Midbrain (tissue), 1 donor: Measurements from ENCODE around the gene CPNE8.

Experiments
- DNase-seq: peaks from one replicate; lab custom pipeline; 2025; lab: John Stamatoyannopoulos, UW

CPNE8 gene

GRCh38 chr12:38728894-38729293 is 176.5 kb downstream of the CPNE8 start:
- no peak for DNase-seq

- no peak for DNase-seq
These were observed 183.7 kb downstream of the CPNE8 start for GRCh38 chr12:38721611-38722252.

GRCh38 chr12:38720661-38721060 is 184.7 kb downstream of the CPNE8 start:
- no peak for DNase-seq

- DNase-seq: no peak
These were observed 192.1 kb downstream of the CPNE8 start for GRCh38 chr12:38713294-38713693.

GRCh38 chr12:38711054-38711453 is 194.3 kb downstream of the CPNE8 start:
- no peak for DNase-seq

GRCh38 chr12:38708466-38708865 is 196.9 kb downstream of the CPNE8 start:
- DNase-seq: no peak

GRCh38 chr12:38707648-38708047 is 197.7 kb downstream of the CPNE8 start:
- no peak for DNase-seq

GRCh38 chr12:38697289-38697688 is 208.1 kb downstream of the CPNE8 start:
- no peak for DNase-seq

GRCh38 chr12:38695057-38695456 is 210.3 kb downstream of the CPNE8 start:
- no peak for DNase-seq

GRCh38 chr12:38691164-38691563 is 214.2 kb downstream of the CPNE8 start:
- DNase-seq: no peak

- no peak for DNase-seq
These were observed 214.7 kb downstream of the CPNE8 start for GRCh38 chr12:38690646-38691045.

GRCh38 chr12:38689704-38690103 is 215.7 kb downstream of the CPNE8 start:
- DNase-seq: no peak

GRCh38 chr12:38689195-38689594 is 216.2 kb downstream of the CPNE8 start:
- no peak for DNase-seq

- DNase-seq: no peak
These were observed 222.9 kb downstream of the CPNE8 start for GRCh38 chr12:38682521-38682920.

- no peak for DNase-seq
These were observed 235.9 kb downstream of the CPNE8 start for GRCh38 chr12:38669530-38669929.

- no peak for DNase-seq
These were observed 236.3 kb downstream of the CPNE8 start for GRCh38 chr12:38669081-38669480.

GRCh38 chr12:38666425-38666824 is 239.0 kb downstream of the CPNE8 start:
- no peak for DNase-seq

- DNase-seq: no peak
These were observed 240.6 kb downstream of the CPNE8 start for GRCh38 chr12:38664661-38665269.

GRCh38 chr12:38662829-38663228 is 242.6 kb downstream of the CPNE8 start:
- no peak for DNase-seq

- DNase-seq: no peak
These were observed 251.7 kb downstream of the CPNE8 start for GRCh38 chr12:38653650-38654049.

GRCh38 chr12:38648813-38649212 is 256.6 kb downstream of the CPNE8 start:
- DNase-seq: no peak

GRCh38 chr12:38646146-38646545 is 259.2 kb downstream of the CPNE8 start:
- DNase-seq: no peak

GRCh38 chr12:38639625-38640024 is 265.8 kb downstream of the CPNE8 start:
- no peak for DNase-seq

GRCh38 chr12:38638401-38638800 is 267.0 kb downstream of the CPNE8 start:
- no peak for DNase-seq
